ENCODE data around the gene LCT. TPM values are rescaled to one million over a fixed set of nuclear protein-coding genes. Genes with fewer than 3 reads are reported as not detected.

LCT gene
- total RNA-seq, 1 experiment from 2014 or later = 0.04 TPM

- H3T11ph ChIP-seq (ENCODE audit: low read length) = no peak overlapping the region
- no CpG with 5 or more reads among the region's 2 CpGs for WGBS (ENCODE audit: extremely low coverage, insufficient read length, low lambda C conversion rate)
- Mint-ChIP-seq H3K36me3 (ENCODE audit: insufficient read depth in 1 of 3, low read depth in 3 of 3) (peaks cover 41 to 93% (median 84%) of the 10 kb centered on the region in 3 experiments; a peak in 6 of 7 replicates), H3K4me1 (no peaks in the 10 kb centered on the region), H3K27ac (no peak overlapping the region; a peak in 2 of 7 replicates), H3K9me3 (no peaks in the 10 kb centered on the region), H3K27me3 (ENCODE audit: low read depth) (no peaks in the 10 kb centered on the region), H3K4me3 (no peak overlapping the region)
- no peak overlapping the region for H2BK15ac ChIP-seq (ENCODE audit: low read depth, low read length)
- H3K79me1 ChIP-seq (ENCODE audit: insufficient read depth, low read depth, low read length, poor library complexity, severe bottlenecking) = no peaks in the 10 kb centered on the region
- H3K27ac ChIP-seq (ENCODE audit: insufficient read length, low read depth, low read length) = no peak overlapping the region
- no peak overlapping the region for H3K4ac ChIP-seq (ENCODE audit: low read depth, low read length)
- no peak overlapping the region for H3K18ac ChIP-seq (ENCODE audit: insufficient read length, low read depth, low read length)
- H2BK120ac ChIP-seq (ENCODE audit: low read depth, low read length, poor library complexity, severe bottlenecking) = no peak overlapping the region
- TF ChIP-seq, protein P1, sequence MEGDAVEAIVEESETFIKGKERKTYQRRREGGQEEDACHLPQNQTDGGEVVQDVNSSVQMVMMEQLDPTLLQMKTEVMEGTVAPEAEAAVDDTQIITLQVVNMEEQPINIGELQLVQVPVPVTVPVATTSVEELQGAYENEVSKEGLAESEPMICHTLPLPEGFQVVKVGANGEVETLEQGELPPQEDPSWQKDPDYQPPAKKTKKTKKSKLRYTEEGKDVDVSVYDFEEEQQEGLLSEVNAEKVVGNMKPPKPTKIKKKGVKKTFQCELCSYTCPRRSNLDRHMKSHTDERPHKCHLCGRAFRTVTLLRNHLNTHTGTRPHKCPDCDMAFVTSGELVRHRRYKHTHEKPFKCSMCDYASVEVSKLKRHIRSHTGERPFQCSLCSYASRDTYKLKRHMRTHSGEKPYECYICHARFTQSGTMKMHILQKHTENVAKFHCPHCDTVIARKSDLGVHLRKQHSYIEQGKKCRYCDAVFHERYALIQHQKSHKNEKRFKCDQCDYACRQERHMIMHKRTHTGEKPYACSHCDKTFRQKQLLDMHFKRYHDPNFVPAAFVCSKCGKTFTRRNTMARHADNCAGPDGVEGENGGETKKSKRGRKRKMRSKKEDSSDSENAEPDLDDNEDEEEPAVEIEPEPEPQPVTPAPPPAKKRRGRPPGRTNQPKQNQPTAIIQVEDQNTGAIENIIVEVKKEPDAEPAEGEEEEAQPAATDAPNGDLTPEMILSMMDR (conservative IDR thresholded peaks at IDR 0.05) = no peak
- no peak overlapping the region for H3K4me2 ChIP-seq (ENCODE audit: insufficient read depth, insufficient read length, low read length)
- H2BK20ac ChIP-seq (ENCODE audit: low read depth, low read length, poor library complexity, severe bottlenecking) = no peak overlapping the region
- H4K8ac ChIP-seq (replicated peaks; ENCODE audit: insufficient read length, low read depth, low read length) = no peak overlapping the region
- no peaks in the 10 kb centered on the region for H3K9me3 ChIP-seq (ENCODE audit: control insufficient read depth, low read depth, low read length)
- H4K91ac ChIP-seq (ENCODE audit: insufficient read length, low read depth, low read length) = no peak overlapping the region
- no peak overlapping the region for H2BK12ac ChIP-seq (ENCODE audit: insufficient read length, low read depth, low read length)
- DNase-seq = no peak
- no peaks in the 10 kb centered on the region for H3K4me1 ChIP-seq (ENCODE audit: insufficient read depth, low read length)
- no peak overlapping the region for H3K23ac ChIP-seq (ENCODE audit: insufficient read length, low read depth, low read length)
- no peak overlapping the region for H2AFZ ChIP-seq (ENCODE audit: low read length)
- H3K56ac ChIP-seq (ENCODE audit: insufficient read length, low read depth, low read length) = no peak overlapping the region
- H3K79me2 ChIP-seq (ENCODE audit: insufficient read depth, low read length) = no peaks in the 10 kb centered on the region
- no peak overlapping the region for H3K14ac ChIP-seq (ENCODE audit: insufficient read depth, low read length)
- H4K5ac ChIP-seq (ENCODE audit: insufficient read length, low read depth, low read length) = no peak overlapping the region
- no peak overlapping the region for H2AK5ac ChIP-seq (ENCODE audit: insufficient read length, low read length)
- no peak overlapping the region for H2BK5ac ChIP-seq (ENCODE audit: insufficient read length, low read length)
- H3K23me2 ChIP-seq (ENCODE audit: insufficient read length, low read depth, low read length, poor library complexity, severe bottlenecking) = no peaks in the 10 kb centered on the region
- H3K27me3 ChIP-seq (ENCODE audit: insufficient read depth, low read length) = no peaks in the 10 kb centered on the region
- no peak overlapping the region for H3K9ac ChIP-seq (ENCODE audit: extremely low read depth, insufficient read length, low read length)
- H4K20me1 ChIP-seq (ENCODE audit: control insufficient read depth, insufficient read depth, insufficient read length) = no peaks in the 10 kb centered on the region
These were observed 63.7 kb downstream of the LCT start for GRCh38 chr2:135773319-135773718.

All from H9 (cell line).